SK-N-MC (cell line): ENCODE measurements around the gene ADCYAP1.

ENCODE experiments used
- DNase-seq: peaks from one replicate; pipeline ENCODE4 v3.0.0-alpha.2; 2011; ENCODE audit warnings: low read depth, low spot score
- H3K27ac ChIP-seq: fragments of 200-600 bp; sonication (generic); 2 replicates; pipeline ENCODE4 v1.5.1; 2016; ENCODE audit warnings: mixed run types
- H3K36me3 ChIP-seq: fragments of 200-600 bp; sonication (generic); 2 replicates; pipeline ENCODE4 v1.6.1; 2017; ENCODE audit warnings: antibody characterized with exemption, low read length, mixed read lengths; ENCODE audit not compliant: insufficient read depth
- H3K4me3 ChIP-seq: fragments of 200-600 bp; sonication (generic); 2 replicates; pipeline ENCODE4 v1.5.1; 2016
- H3K9ac ChIP-seq: fragments of 200-600 bp; sonication (generic); 2 replicates; pipeline ENCODE4 v1.8.0; 2017; ENCODE audit warnings: mixed run types, mixed read lengths; ENCODE audit not compliant: insufficient read length
- H3K9me3 ChIP-seq: fragments of 200-600 bp; sonication (generic); 2 replicates; pipeline ENCODE4 v1.6.1; 2017; ENCODE audit warnings: low read depth, mild to moderate bottlenecking, antibody characterized with exemption, low read length, moderate library complexity, mixed read lengths
- EZH2 ChIP-seq: fragments of 200-600 bp; sonication (generic); IDR thresholded peaks from one replicate; pipeline ENCODE4 v1.6.1; 2017; ENCODE audit warnings: antibody characterized with exemption
- FOXP2 ChIP-seq: optimal IDR thresholded peaks from 2 replicates; pipeline ENCODE3; 2011; ENCODE audit warnings: mild to moderate bottlenecking, moderate library complexity; ENCODE audit not compliant: insufficient read depth; ENCODE audit errors: extremely low read length, control extremely low read depth
- POLR2AphosphoS5 ChIP-seq: IDR thresholded peaks from 2 replicates; pipeline ENCODE4 v1.6.1; 2012; ENCODE audit warnings: mild to moderate bottlenecking, low read depth, low read length, borderline replicate concordance

Gene ADCYAP1

DNA sequence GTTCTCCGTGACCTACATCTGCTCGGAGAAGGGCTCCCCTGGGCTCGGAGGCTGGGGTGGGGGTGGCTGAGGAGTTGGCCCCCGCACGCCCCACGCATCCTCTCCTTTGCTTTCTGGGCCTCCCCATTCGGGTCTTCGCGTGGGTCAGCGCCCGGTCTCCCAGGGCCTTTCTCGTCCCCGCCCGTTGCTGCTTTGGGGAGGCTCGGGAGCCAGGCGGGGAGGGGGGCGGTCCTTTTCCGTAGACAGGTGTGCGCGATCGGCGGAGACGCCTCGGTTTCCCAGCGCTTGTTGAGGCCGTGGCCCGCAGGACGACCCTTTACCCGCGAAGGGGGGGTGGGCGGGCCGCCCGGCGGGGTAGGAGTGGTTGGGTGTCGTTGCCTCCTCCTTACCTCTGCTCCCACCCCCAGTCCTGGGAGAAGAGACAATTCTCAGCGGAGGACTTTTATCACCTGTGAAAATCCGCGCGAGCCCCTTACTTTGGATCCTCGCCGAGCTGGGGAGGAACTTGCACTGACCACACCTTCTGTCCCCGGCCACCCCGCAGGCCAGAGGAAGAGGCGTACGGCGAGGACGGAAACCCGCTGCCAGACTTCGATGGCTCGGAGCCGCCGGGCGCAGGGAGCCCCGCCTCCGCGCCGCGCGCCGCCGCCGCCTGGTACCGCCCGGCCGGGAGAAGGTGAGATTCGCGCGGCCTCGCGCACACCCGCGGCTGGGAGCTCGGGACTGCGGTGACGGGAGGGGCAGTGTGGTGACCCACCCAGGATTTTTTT is 2.6 kb downstream of the ADCYAP1 start:
- TF ChIP-seq EZH2 (no peak), FOXP2 (no peak), POLR2AphosphoS5 (no peak)
- Histone ChIP-seq H3K27ac (no peak overlapping the region), H3K36me3 (no peaks in the 10 kb centered on the region), H3K9ac (no peak overlapping the region), H3K9me3 (no peaks in the 10 kb centered on the region), H3K4me3 (no peak overlapping the region; the same call in 1 of the 2 replicates)
- DNase-seq: no peak

DNA sequence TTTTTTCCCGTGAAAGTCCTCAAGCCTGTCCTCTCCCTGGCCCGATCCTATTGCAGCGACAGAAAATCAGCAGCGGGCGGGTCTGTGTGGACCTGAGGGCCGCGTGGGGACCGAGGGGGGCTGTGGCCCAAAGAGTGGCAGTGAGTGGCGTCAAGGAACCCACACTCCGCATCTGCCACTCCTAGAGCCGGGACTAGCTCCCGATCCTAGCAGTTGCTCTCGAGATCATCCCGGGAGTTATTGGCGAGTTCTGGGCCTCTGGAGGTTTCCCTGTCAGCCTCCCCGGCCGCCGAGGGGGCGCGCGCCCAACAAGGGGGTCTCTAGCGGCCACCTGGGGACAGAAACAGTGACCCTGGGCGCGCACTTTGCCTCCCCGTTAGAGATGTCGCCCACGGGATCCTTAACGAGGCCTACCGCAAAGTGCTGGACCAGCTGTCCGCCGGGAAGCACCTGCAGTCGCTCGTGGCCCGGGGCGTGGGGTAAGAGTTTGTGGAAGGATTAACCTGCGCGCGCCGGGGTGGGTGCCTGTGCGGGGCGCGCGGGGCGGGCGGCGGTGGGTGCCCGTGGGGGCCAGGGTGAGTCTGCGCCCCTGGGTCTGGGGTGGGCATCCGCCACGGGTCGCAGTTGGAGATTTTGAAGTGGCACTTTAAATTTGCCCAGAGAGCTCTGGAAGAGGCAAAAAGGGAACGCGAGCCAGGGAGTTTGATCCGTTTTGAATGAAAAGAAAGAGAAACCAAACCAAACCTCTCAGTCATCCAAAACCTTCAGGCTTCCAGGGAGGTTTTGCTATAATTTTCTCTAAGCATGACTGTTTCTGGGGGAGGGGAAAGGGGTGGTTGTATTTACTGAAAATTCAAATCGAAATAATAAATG is 3.5 kb downstream of the ADCYAP1 start:
- DNase-seq: no peak
- Histone ChIP-seq H3K36me3 (no peaks in the 10 kb centered on the region), H3K4me3 (no peak overlapping the region), H3K9me3 (no peaks in the 10 kb centered on the region), H3K9ac (no peak overlapping the region), H3K27ac (no peak overlapping the region)
- TF ChIP-seq EZH2 (no peak), FOXP2 (no peak), POLR2AphosphoS5 (no peak)

DNA sequence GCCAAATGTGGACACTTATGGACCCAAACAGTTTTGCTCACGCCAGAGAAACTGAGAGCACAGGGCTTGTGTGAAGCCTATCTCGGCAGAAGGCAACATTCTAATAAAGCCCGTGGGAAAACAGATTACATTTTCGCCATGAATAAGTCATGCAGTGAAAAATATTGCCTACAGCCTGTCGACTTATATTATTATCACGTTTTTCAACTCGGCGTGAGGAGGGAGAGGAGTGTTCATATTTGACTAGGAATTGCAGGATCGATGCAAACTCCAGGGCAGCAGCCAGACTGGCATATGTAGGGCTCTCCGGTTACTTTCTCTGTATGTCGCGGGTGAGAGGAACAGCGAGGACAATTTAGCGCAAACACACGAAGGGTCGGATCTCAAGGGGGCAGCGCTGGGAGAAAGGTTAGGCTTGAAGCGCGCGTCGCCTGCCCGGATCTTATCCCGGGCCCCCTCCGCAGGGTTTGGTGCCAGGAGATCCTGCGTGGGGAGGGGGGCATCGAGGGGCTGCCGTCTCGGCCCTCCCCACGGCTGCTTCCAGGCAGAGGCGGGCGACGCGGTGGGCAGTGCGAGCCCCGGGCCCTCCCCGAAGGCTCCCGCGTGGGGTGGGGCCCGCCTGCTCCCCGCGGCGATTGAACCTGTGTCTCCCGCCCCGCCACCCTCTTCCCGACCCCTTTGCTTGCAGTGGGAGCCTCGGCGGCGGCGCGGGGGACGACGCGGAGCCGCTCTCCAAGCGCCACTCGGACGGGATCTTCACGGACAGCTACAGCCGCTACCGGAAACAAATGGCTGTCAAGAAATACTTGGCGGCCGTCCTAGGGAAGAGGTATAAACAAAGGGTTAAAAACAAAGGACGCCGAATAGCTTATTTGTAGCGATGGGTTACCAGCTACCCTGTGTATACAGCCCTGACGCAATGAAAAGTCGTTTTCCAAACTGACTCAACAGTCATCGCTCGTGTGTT is 4.4 kb downstream of the ADCYAP1 start:
- Histone ChIP-seq H3K9ac (no peak overlapping the region), H3K36me3 (no peaks in the 10 kb centered on the region), H3K9me3 (no peaks in the 10 kb centered on the region), H3K4me3 (no peak overlapping the region), H3K27ac (no peak overlapping the region)
- DNase-seq: no peak
- peak; percentile 79 for TF ChIP-seq EZH2
- no peak for TF ChIP-seq POLR2AphosphoS5
- no peak for TF ChIP-seq FOXP2

DNA sequence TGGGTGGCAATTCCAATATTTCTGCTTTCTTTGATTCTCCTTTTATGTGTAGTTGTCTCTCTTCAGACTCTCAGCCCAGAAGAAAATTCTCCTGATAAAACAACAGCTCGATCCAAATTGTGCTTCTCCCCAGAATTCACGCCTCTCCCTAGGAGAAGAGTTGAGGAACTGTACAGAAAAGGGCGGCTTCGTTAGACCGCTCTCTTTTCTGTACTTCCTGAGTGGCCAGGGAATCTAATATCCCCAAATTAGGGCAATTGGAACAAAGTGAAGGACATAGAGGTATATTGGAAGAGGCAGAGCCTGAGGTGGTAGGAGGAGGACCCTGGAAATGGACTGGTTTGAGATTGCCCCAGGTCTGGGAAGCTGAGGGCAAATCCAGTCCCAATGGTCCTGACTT is 5.6 kb downstream of the ADCYAP1 start:
- TF ChIP-seq FOXP2: no peak
- no peak for TF ChIP-seq EZH2
- no peak for TF ChIP-seq POLR2AphosphoS5
- Histone ChIP-seq H3K4me3 (no peak overlapping the region), H3K9ac (no peak overlapping the region)

DNA sequence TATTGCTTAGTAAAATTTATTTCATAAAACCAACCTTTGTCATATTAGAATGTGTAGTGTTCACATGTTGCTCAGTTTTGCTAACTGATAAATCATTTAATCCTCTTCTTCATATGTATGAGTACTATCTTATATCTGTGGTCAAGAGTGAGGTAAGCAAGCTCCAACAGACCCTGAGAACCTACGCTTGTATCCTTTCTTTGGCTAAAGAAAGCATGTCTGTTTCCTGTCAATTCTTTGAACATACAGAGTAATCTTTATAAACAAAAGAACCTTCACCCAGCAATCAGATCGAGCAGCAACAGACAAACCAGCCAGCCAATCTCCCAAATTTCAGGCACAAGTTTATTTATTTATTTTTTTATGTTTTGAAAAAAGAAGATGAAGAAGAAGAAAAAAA is 6.4 kb downstream of the ADCYAP1 start:
- H3K4me3 ChIP-seq: no peak overlapping the region
- no peak overlapping the region for H3K9ac ChIP-seq
- H3K27ac ChIP-seq: no peak overlapping the region
- no peaks in the 10 kb centered on the region for H3K9me3 ChIP-seq
- H3K36me3 ChIP-seq: no peaks in the 10 kb centered on the region
- no peak for DNase-seq
- TF ChIP-seq POLR2AphosphoS5 (no peak), EZH2 (no peak), FOXP2 (no peak)

More for the DNA sequence above, 5.6 kb downstream of the ADCYAP1 start:
- H3K36me3 ChIP-seq: no peaks in the 10 kb centered on the region
- H3K27ac ChIP-seq: no peak overlapping the region
- no peaks in the 10 kb centered on the region for H3K9me3 ChIP-seq
- DNase-seq: no peak

DNA sequence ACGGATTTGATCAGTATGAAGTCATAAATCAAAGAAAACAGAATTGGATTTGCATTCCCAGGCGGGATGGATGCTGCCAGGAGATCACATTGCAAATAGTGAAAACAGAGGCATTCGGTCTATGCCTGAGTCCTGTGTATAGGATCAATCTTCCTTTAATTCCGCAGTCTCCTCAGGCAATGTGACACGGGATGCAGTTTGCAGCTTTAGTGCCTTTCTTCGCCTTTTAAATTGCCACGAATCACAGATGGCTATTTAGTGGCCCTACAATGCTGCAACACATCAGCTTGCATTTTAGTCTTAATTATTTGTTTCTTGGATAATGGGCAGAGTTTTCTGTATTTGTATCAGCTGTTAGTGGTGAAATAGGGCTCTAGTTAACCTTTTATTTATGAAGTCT is 6.8 kb downstream of the ADCYAP1 start:
- TF ChIP-seq POLR2AphosphoS5 (no peak), EZH2 (no peak), FOXP2 (no peak)
- no peak overlapping the region for H3K9ac ChIP-seq

DNA sequence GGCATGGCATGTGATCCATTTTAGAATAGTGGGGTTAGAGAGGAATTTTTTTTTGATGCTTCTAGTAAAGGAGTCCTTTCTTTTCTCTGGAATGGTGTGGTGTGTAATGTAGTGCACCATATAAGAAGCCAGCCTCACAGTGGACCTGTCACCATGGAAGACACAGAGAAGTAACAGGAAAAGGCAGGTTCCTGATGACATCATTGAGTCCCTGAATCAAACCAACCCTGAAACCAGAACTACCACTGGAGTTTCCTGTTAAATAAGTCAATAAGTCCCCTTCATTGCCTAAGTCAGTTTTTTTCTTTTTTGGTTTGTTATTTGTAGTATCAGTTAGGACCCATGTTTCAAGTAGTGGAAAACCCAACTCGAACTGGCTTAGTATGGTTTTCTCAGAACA is 11.9 kb downstream of the ADCYAP1 start:
- H3K4me3 ChIP-seq: no peak overlapping the region
- TF ChIP-seq EZH2 (no peak), POLR2AphosphoS5 (no peak), FOXP2 (no peak)
- no peak for DNase-seq
- H3K9ac ChIP-seq: no peak overlapping the region
- H3K9me3 ChIP-seq: no peaks in the 10 kb centered on the region
- H3K36me3 ChIP-seq: no peaks in the 10 kb centered on the region
- H3K27ac ChIP-seq: no peak overlapping the region

More for the DNA sequence above, 6.8 kb downstream of the ADCYAP1 start:
- Histone ChIP-seq H3K4me3 (no peak overlapping the region), H3K9me3 (no peaks in the 10 kb centered on the region), H3K36me3 (no peaks in the 10 kb centered on the region), H3K27ac (no peak overlapping the region)
- no peak for DNase-seq

DNA sequence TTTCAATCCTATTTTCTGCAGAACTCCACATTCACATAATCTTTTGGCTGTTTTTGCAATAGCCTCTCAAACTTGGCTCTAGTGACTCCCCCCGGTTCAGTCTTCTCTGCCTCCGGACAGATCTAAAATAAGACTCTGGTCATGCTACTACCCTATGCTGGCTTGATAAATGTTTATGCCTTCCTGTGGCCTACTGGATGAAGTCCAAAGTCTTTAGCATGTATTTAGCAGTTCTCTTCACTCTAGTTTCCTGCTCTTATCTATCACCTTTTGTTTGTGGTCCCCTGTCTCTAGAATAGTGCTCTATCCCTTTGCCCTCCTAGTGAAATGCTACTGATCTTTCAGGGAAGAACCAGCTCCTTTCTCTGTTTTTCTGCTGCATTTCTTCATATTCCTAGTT is 14.4 kb downstream of the ADCYAP1 start:
- Histone ChIP-seq H3K27ac (no peak overlapping the region), H3K36me3 (no peaks in the 10 kb centered on the region), H3K9me3 (no peaks in the 10 kb centered on the region), H3K4me3 (no peak overlapping the region), H3K9ac (no peak overlapping the region)
- TF ChIP-seq POLR2AphosphoS5 (no peak), EZH2 (no peak), FOXP2 (no peak)
- no peak for DNase-seq
